Measurements from ENCODE around the gene GRM3. TPM values are rescaled to one million over a fixed set of nuclear protein-coding genes. Genes with fewer than 3 reads are reported as not detected.

The GRM3 gene
- total and polyA plus RNA-seq, 3 experiments from 2014 or later, result not detected

DNA sequence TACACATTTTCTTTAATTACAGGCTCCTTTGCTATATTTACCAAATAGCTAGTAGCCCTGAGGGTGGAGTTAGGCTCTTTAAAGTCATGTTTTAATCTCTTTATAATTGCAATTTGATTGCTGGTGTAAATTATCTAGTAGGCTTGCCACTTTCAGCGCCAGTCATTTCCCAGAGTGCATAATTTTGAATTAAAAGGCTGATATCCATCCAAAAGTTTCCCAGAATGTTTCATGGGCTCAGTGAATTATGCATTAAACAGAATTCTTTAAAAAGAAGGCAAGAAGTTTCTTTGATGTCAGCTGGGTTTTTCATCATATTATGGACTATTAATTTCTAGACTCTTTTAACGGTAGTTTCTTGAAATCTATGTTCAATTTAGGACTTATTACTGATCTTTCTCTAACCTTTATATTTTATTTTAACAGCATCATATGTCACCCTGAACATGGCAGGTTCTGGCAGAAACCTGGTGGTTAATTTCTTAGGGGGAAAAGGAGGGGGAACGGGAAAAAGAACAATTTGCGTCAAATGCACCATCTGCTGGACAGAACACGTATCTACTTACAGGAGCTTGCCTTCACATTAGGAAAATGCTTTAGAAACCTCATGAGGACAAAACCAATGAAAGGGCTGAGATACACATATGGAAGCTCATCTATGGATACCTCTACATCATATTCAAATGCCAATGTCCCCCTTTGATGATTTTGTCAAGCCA is 171.1 kb downstream of the GRM3 start:
- DNase-seq, result no peak
- Mint-ChIP-seq H3K36me3 (no peaks in the 10 kb centered on the region), H3K27me3 (peaks cover 0 to 4% of the 10 kb centered on the region in 2 donors), H3K27ac (no peak overlapping the region), H3K9me3 (peaks cover 0 to 3% (median 0%) of the 10 kb centered on the region in 5 donors), H3K4me3 (no peak overlapping the region), H3K4me1 (no peaks in the 10 kb centered on the region)
- Histone ChIP-seq H3K4me1 (ENCODE audit: insufficient read depth, low read length) (no peaks in the 10 kb centered on the region), H3K4me3 (ENCODE audit: low read length) (no peak overlapping the region), H3K27ac (ENCODE audit: low read depth, low read length) (no peak overlapping the region), H3K27me3 (ENCODE audit: insufficient read depth, low read length, poor library complexity, severe bottlenecking) (no peaks in the 10 kb centered on the region), H3K9me3 (ENCODE audit: low read length) (no peaks in the 10 kb centered on the region), H3K36me3 (ENCODE audit: insufficient read depth, low read length) (no peaks in the 10 kb centered on the region)
- CTCF ChIA-PET, result interaction anchor here (1.3 kb wide), 1 partner anchor 11 kb away, joined by 5 read pairs; no protein-coding TSS in a partner anchor
- POLR2A ChIA-PET, result no interaction called here

GRCh38 chr7:86815556-86815955 is 171.8 kb downstream of the GRM3 start:
- no peaks in the 10 kb centered on the region for H3K36me3 ChIP-seq (ENCODE audit: insufficient read depth, low read length)
- H3K27me3 ChIP-seq (ENCODE audit: insufficient read depth, low read length, poor library complexity, severe bottlenecking), result no peaks in the 10 kb centered on the region
- DNase-seq, result no peak
- no peaks in the 10 kb centered on the region for H3K4me1 ChIP-seq (ENCODE audit: insufficient read depth, low read length)
- H3K36me3 Mint-ChIP-seq, result no peaks in the 10 kb centered on the region
- ChIA-PET POLR2A (no interaction called here), CTCF (no interaction called here)
- H3K27me3 Mint-ChIP-seq, result peaks cover 0 to 4% of the 10 kb centered on the region in 2 donors
- no peaks in the 10 kb centered on the region for H3K9me3 ChIP-seq (ENCODE audit: low read length)
- H3K4me3 Mint-ChIP-seq, result no peak overlapping the region
- peaks cover 0 to 3% (median 0%) of the 10 kb centered on the region in 5 donors for H3K9me3 Mint-ChIP-seq
- H3K4me1 Mint-ChIP-seq, result no peaks in the 10 kb centered on the region
- no peak overlapping the region for H3K27ac ChIP-seq (ENCODE audit: low read depth, low read length)
- H3K27ac Mint-ChIP-seq, result no peak overlapping the region
- H3K4me3 ChIP-seq (ENCODE audit: low read length), result no peak overlapping the region

DNA sequence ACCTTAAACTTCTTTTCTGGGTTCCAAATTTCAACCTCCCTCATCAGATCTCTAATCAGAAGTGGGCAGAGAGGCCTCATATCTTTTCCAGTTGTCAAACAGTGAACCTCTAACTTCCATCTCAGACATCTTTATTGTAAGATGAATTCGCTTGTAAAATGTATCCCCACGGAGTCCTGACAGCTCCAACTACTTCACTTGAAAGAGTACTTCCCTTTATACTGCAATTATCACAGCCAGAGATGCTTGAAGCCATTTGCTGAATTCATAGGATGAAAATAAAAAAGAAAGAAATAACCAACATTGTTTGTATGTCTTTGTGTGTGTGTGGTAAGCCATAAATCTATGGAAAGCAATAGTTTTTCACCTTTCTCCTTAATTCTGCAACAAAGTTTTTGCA is 175.2 kb downstream of the GRM3 start:
- Histone ChIP-seq H3K27me3 (ENCODE audit: insufficient read depth, low read length, poor library complexity, severe bottlenecking) (no peaks in the 10 kb centered on the region), H3K27ac (ENCODE audit: low read depth, low read length) (no peak overlapping the region), H3K9me3 (ENCODE audit: low read length) (no peaks in the 10 kb centered on the region), H3K36me3 (ENCODE audit: insufficient read depth, low read length) (no peaks in the 10 kb centered on the region), H3K4me1 (ENCODE audit: insufficient read depth, low read length) (no peaks in the 10 kb centered on the region), H3K4me3 (ENCODE audit: low read length) (no peak overlapping the region)
- H3K4me3 Mint-ChIP-seq, result no peak overlapping the region
- peaks cover 0 to 3% (median 0%) of the 10 kb centered on the region in 5 donors for H3K9me3 Mint-ChIP-seq
- H3K27ac Mint-ChIP-seq, result no peak overlapping the region
- no peaks in the 10 kb centered on the region for H3K36me3 Mint-ChIP-seq
- no peaks in the 10 kb centered on the region for H3K4me1 Mint-ChIP-seq
- no peak for DNase-seq
- ChIA-PET POLR2A (no interaction called here), CTCF (no interaction called here)
- H3K27me3 Mint-ChIP-seq, result peaks cover 0 to under 1% of the 10 kb centered on the region in 2 donors

DNA sequence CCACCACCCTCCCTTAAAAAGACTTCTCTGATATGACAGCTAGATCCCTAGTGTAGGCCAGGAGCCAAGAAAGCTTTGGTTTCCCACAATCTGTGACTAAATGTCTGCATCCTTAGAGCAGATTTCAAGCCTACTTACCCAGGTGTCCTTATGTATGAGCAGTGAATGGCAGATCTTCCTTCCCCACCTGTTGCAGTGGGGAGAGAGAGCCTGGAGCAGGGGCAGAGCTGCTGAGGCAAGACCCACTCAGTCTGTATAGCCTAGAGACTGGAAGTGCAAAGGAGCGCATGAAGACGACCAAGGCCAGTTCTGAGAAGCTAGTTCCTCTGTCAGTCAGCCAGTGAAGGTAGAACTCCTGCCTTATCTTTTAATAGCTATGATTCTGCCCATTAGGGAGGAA is 180.1 kb downstream of the GRM3 start:
- Mint-ChIP-seq H3K27ac (no peak overlapping the region), H3K36me3 (no peaks in the 10 kb centered on the region), H3K4me1 (no peaks in the 10 kb centered on the region), H3K27me3 (no peaks in the 10 kb centered on the region), H3K4me3 (no peak overlapping the region), H3K9me3 (no peaks in the 10 kb centered on the region)
- Histone ChIP-seq H3K36me3 (ENCODE audit: insufficient read depth, low read length) (no peaks in the 10 kb centered on the region), H3K9me3 (ENCODE audit: low read length) (no peaks in the 10 kb centered on the region), H3K27me3 (ENCODE audit: insufficient read depth, low read length, poor library complexity, severe bottlenecking) (no peaks in the 10 kb centered on the region), H3K4me1 (ENCODE audit: insufficient read depth, low read length) (no peaks in the 10 kb centered on the region), H3K4me3 (ENCODE audit: low read length) (no peak overlapping the region), H3K27ac (ENCODE audit: low read depth, low read length) (no peak overlapping the region)
- DNase-seq, result no peak
- ChIA-PET CTCF (no interaction called here), POLR2A (no interaction called here)

DNA sequence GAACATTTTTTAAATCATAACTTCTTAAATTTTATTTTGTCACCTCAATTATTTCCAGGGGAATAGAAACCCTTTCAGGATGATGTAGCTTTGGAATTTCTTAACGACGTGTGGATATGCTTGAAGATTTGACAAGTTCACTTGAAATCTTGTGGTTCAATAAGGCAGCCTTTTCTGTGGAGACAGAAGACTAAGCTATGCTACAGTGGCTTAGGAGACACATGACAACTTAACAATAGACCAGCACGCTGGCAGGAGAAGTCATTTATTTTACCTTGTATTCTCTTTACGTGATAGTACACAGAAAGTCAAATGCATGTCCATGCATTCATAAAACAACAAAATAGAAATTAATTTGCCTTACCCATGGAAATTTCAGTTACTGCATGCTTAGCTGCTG is 181.6 kb downstream of the GRM3 start:
- no peaks in the 10 kb centered on the region for H3K9me3 Mint-ChIP-seq
- Histone ChIP-seq H3K27ac (ENCODE audit: low read depth, low read length) (no peak overlapping the region), H3K4me3 (ENCODE audit: low read length) (no peak overlapping the region), H3K4me1 (ENCODE audit: insufficient read depth, low read length) (no peaks in the 10 kb centered on the region), H3K9me3 (ENCODE audit: low read length) (no peaks in the 10 kb centered on the region), H3K27me3 (ENCODE audit: insufficient read depth, low read length, poor library complexity, severe bottlenecking) (no peaks in the 10 kb centered on the region), H3K36me3 (ENCODE audit: insufficient read depth, low read length) (no peaks in the 10 kb centered on the region)
- ChIA-PET CTCF (interaction anchor here (1.9 kb wide), 1 partner anchor 11 kb away, joined by 5 read pairs; no protein-coding TSS in a partner anchor), POLR2A (no interaction called here)
- no peak overlapping the region for H3K4me3 Mint-ChIP-seq
- H3K27ac Mint-ChIP-seq, result no peak overlapping the region
- no peaks in the 10 kb centered on the region for H3K4me1 Mint-ChIP-seq
- no peaks in the 10 kb centered on the region for H3K36me3 Mint-ChIP-seq
- H3K27me3 Mint-ChIP-seq, result no peaks in the 10 kb centered on the region
- no peak for DNase-seq

GRCh38 chr7:86826948-86827347 is 183.2 kb downstream of the GRM3 start:
- Mint-ChIP-seq H3K27me3 (no peaks in the 10 kb centered on the region), H3K4me3 (no peak overlapping the region), H3K36me3 (no peaks in the 10 kb centered on the region), H3K4me1 (no peaks in the 10 kb centered on the region), H3K27ac (no peak overlapping the region), H3K9me3 (no peaks in the 10 kb centered on the region)
- no peaks in the 10 kb centered on the region for H3K27me3 ChIP-seq (ENCODE audit: insufficient read depth, low read length, poor library complexity, severe bottlenecking)
- no peak overlapping the region for H3K4me3 ChIP-seq (ENCODE audit: low read length)
- H3K4me1 ChIP-seq (ENCODE audit: insufficient read depth, low read length), result no peaks in the 10 kb centered on the region
- no peaks in the 10 kb centered on the region for H3K9me3 ChIP-seq (ENCODE audit: low read length)
- ChIA-PET CTCF (no interaction called here), POLR2A (no interaction called here)
- DNase-seq, result no peak
- H3K36me3 ChIP-seq (ENCODE audit: insufficient read depth, low read length), result no peaks in the 10 kb centered on the region
- H3K27ac ChIP-seq (ENCODE audit: low read depth, low read length), result no peak overlapping the region

DNA sequence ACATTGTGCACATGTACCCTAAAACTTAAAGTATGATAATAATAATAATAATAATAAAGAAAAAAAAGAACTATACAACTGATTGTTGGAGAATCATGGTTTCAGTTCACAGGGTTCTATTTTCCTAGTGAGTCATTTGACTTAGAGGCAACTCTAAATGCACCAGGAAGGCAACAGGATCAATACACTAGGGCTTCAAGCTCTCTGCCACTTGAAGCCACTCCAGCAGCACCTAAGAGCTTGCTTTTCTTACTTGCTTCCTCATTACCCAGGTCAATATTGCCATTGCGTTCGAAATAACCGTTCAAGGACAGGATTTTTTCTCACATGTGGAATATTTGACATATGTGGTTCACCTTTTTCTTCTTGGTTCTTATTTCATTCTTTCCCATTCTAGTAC is 189.7 kb downstream of the GRM3 start:
- DNase-seq, result no peak
- H3K4me3 Mint-ChIP-seq, result no peak overlapping the region
- no peaks in the 10 kb centered on the region for H3K36me3 Mint-ChIP-seq
- no peaks in the 10 kb centered on the region for H3K27me3 Mint-ChIP-seq
- H3K9me3 ChIP-seq (ENCODE audit: low read length), result no peaks in the 10 kb centered on the region
- ChIA-PET CTCF (no interaction called here), POLR2A (no interaction called here)
- H3K9me3 Mint-ChIP-seq, result no peaks in the 10 kb centered on the region
- no peaks in the 10 kb centered on the region for H3K4me1 Mint-ChIP-seq
- H3K27ac Mint-ChIP-seq, result no peak overlapping the region
- H3K27ac ChIP-seq (ENCODE audit: low read depth, low read length), result no peak overlapping the region
- no peaks in the 10 kb centered on the region for H3K4me1 ChIP-seq (ENCODE audit: insufficient read depth, low read length)
- no peaks in the 10 kb centered on the region for H3K36me3 ChIP-seq (ENCODE audit: insufficient read depth, low read length)
- no peaks in the 10 kb centered on the region for H3K27me3 ChIP-seq (ENCODE audit: insufficient read depth, low read length, poor library complexity, severe bottlenecking)
- H3K4me3 ChIP-seq (ENCODE audit: low read length), result no peak overlapping the region

DNA sequence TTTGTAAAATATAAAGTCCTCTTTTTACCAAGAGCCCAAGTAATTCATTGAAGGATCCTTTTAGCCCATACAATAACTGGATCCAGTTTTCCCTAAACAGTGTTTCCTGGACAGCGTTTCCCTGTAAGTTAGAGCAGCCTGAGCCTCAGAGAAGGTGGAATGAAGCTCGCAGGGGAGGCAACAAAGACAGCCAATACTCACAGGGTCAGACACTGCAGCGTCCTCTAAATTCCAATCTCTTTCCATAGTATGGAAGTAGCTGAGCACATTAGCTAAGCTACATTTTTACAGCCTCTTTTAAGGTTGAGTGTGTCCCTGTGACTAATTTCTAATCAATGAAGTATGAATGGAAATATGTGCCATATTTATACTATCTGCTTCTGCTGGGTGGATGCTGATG is 193.5 kb downstream of the GRM3 start:
- Histone ChIP-seq H3K4me1 (ENCODE audit: insufficient read depth, low read length) (no peaks in the 10 kb centered on the region), H3K36me3 (ENCODE audit: insufficient read depth, low read length) (no peaks in the 10 kb centered on the region), H3K9me3 (ENCODE audit: low read length) (no peaks in the 10 kb centered on the region), H3K27ac (ENCODE audit: low read depth, low read length) (no peak overlapping the region), H3K27me3 (ENCODE audit: insufficient read depth, low read length, poor library complexity, severe bottlenecking) (no peaks in the 10 kb centered on the region), H3K4me3 (ENCODE audit: low read length) (no peak overlapping the region)
- H3K36me3 Mint-ChIP-seq, result peaks cover 0 to 1% (median 0%) of the 10 kb centered on the region in 3 donors
- H3K4me1 Mint-ChIP-seq, result no peaks in the 10 kb centered on the region
- no peak overlapping the region for H3K27ac Mint-ChIP-seq
- CTCF ChIA-PET, result no interaction called here
- no peak for DNase-seq
- POLR2A ChIA-PET, result no interaction called here
- no peak overlapping the region for H3K4me3 Mint-ChIP-seq
- H3K9me3 Mint-ChIP-seq, result no peaks in the 10 kb centered on the region
- no peaks in the 10 kb centered on the region for H3K27me3 Mint-ChIP-seq
